ENCODE measurements around the gene SCUBE1.

GRCh38 chr22:43331698-43332097, 11.5 kb downstream of the SCUBE1 start:
- TF ChIP-seq EZH2 (IDR thresholded peaks at IDR 0.05) (no peak), FOXP2 (optimal IDR thresholded peaks at IDR 0.05; ENCODE audit: control extremely low read depth, extremely low read length, insufficient read depth) (no peak), POLR2AphosphoS5 (IDR thresholded peaks at IDR 0.05; ENCODE audit: borderline replicate concordance, low read depth, low read length) (no peak)
